Fibroblast of mammary gland (primary cell): ENCODE results near the gene ACLY.

Experiments
- DNase-seq: peaks from one replicate; pipeline ENCODE4 v3.0.0-alpha.2; 2010; ENCODE audit warnings: low read depth
- H3K4me3 ChIP-seq: 2 replicates; pipeline ENCODE4 v1.5.1; 2011; ENCODE audit warnings: low read depth, mild to moderate bottlenecking, low read length, moderate library complexity; ENCODE audit not compliant: control insufficient read depth
- TF ChIP-seq, protein P1 (sequence below): conservative IDR thresholded peaks from 2 replicates; pipeline ENCODE4 v1.5.1; 2011; ENCODE audit warnings: low read depth, low read length, inconsistent platforms; ENCODE audit not compliant: control insufficient read depth, insufficient read depth

The ACLY gene

DNA sequence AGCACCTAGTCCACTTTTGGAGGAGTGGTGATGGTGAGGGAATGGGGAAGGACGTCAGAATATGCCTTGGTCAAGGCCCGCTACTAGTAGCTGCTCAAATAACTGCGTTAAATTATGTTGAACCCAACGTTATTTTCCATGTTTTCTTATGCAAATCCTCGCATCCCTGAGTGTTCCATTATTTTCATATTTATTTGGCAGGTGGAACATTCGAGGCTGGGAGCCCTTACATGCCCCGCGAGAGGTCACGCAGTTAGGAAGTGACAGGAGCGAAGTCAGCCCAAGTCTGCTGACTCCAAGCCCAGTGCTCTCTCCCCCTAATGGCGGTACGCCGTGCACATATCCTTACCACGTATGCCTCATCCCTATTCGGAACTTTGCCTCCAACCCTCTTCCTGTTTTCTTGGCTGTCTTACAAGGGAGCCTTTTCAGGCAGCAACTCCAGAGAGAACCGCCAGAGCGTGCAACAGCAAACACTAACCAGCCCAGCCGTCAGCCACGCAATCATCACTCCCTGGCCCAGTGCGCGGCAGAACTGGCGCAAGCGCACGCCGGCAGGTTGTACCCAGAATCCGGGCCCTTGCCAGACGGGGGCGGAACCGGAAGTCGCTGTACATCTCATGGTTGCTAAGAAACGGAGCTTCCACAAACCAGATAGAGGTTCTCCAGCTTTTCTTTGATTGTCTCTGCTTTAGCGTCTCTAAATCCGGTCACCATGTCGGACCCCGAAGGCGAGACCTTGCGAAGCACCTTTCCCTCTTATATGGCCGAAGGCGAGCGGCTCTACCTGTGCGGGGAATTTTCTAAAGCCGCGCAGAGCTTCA, 11.5 kb upstream of the ACLY start, which contains the start of gene ODAD4:
TSS of gene ODAD4 (plus strand) at position 609 of the 824 bp plus-strand sequence. CDS start at position 716, 107 bp downstream.
- DNase-seq, result peak; percentile 98
- H3K4me3 ChIP-seq, result peak within 1 kb of the TSS; percentile 72
- TF ChIP-seq, protein P1, sequence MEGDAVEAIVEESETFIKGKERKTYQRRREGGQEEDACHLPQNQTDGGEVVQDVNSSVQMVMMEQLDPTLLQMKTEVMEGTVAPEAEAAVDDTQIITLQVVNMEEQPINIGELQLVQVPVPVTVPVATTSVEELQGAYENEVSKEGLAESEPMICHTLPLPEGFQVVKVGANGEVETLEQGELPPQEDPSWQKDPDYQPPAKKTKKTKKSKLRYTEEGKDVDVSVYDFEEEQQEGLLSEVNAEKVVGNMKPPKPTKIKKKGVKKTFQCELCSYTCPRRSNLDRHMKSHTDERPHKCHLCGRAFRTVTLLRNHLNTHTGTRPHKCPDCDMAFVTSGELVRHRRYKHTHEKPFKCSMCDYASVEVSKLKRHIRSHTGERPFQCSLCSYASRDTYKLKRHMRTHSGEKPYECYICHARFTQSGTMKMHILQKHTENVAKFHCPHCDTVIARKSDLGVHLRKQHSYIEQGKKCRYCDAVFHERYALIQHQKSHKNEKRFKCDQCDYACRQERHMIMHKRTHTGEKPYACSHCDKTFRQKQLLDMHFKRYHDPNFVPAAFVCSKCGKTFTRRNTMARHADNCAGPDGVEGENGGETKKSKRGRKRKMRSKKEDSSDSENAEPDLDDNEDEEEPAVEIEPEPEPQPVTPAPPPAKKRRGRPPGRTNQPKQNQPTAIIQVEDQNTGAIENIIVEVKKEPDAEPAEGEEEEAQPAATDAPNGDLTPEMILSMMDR, result peak; percentile 52

DNA sequence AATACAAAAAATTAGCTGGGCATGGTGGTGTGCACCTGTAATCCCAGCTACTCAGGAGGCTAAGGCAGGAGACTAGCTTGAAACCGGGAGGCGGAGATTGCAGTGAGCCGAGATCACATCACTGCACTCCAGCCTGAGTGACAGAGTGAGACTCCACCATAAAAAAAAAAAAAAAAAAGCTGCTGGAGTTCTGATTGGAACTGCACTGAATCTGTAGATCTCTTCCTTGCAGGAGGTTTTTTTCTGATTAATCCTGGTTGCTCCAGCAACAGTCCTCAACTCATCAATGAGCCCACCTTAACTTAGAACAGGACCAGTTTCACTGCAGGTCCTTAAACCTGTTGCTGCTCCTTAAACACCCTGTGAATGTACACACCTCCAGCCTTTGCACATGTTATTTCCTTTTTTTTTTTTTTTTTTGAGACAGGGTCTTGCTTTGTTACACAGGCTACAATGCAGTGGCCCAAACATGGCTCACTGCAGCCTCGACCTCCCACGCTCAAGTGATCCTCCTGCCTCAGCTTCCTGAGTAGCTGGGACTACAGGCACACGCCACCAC, 10.0 kb upstream of the ACLY start:
- DNase-seq, result no peak
- TF ChIP-seq, protein P1, result no peak
- H3K4me3 ChIP-seq, result no peak overlapping the region

DNA sequence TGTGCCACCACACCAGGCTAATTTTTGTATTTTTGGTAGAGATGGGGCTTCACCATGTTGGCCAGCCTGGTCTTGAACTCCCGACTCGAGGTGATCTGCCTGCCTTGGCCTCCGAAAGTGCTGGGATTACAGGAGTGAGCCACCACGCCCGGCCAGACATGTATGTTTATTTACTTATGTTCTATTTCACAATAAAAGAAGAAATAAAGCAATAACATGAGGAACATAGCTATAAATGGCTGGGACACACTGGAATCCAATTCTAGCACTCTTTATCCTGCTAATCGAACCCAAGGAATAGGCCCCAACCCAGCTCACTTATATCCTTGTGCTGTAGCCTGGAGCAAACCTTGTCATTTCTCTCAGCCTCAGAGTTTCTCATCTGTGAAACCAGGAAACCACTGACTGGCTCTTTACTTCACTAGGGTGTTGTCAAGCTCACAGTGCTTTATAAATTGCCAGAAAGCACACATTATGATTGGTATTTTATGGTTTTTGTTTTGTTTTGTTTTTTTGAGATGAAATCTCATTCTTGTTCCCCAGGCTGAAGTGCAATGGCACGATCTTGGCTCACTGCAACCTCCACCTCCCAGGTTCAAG, 7.3 kb upstream of the ACLY start:
- DNase-seq, result no peak
- TF ChIP-seq, protein P1, result no peak
- no peak overlapping the region for H3K4me3 ChIP-seq

DNA sequence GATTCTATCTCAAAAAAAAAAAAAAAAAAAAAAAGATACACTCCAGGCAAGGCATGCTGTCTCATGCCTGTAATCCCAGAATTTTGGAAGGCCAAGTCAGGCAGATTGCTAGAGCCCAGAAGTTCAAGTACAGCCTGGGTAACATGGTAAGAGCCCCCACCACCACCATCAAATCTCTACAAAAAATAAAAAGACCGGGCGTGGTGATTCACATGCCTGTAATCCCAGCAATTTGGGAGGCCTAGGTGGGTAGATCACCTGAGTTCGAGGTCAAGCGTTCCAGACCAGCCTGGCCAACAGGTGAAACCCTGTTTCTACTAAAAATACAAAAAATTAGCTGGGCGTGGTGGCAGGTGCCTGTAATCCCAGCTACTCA, 1.8 kb upstream of the ACLY start:
- DNase-seq, result no peak
- TF ChIP-seq, protein P1, result no peak
- H3K4me3 ChIP-seq, result no peak overlapping the region

DNA sequence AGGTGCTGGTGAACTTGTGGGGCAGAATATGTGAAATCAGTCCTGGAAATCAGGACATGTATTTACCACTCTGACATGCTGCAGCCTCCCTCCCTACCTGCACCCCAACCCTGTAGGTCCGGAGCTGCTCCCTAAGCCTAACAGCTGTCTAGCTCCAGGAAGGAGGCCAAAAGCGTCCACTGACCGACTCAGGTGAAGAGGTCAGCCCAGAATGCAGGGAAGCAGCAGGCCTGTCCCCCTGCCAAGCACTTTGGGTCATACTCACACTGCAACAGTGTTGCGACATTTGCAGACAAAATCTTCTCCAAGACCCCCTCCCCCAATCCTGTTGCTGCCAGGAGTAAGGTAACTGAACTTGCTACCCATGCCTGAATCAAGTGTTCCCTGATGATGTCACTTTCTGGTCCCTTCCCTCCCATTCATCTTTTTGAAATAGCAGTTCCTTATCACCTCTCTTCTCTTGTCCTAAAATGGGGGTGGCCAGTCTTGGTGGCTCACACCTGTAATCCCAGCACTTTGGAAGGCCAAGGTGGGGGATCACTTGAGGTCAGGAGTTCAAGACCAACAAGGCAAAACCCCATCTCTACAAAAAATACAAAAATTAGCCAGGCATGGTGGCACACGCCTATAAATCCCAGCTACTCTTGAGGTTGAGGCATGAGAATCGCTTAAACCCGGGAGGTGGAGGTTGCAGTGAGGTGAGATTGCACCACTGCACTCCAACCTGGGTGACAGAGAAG, 1.3 kb upstream of the ACLY start:
- peak; percentile 72 for DNase-seq
- H3K4me3 ChIP-seq, result no peak overlapping the region
- TF ChIP-seq, protein P1, result no peak

DNA sequence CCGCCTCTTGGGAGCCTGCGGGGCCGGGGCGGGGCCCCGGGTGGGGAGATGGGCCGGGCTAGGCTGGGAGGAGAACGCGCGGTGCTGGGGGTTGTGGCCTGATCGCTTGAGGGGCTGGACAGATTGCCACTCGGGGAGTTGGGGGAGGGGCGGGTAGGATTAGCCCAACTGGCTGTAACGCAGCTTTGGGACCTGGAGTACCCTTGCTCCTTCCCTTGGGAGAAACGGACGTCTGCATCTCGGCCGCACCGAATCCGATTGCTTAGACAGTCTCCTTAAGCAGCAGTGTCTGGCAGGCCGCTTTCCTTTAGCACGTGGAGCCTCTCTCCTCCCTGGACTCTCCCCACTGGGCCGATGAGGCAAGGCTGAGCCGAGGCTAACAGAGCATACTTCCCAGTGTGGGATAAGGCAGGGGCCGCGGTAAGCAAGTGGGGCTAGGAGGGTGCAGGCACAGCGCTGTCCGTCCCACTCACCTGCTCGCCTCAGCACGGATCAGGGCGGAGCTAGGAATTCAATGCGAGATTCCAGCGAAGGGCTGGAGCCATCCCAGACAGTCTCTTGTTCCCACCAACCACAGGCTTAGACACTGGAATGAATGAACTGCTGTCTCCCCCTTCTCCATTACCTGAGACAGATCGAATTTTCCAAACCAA, 540 bp upstream of the ACLY start:
- peak; percentile 80 for DNase-seq
- peak overlapping the region; percentile 31 for H3K4me3 ChIP-seq

More for the DNA sequence above, 540 bp upstream of the ACLY start:
- TF ChIP-seq, protein P1, result no peak
